GM18505 (cell line): ENCODE results near the gene TMEM259.

Experiments
- ATAC-seq: cut with Tn5 transposase; IDR thresholded peaks from one replicate; pipeline ENCODE4 v1.9.1; 2021; ENCODE audit not compliant: unreplicated experiment
- POLR2A ChIP-seq: IDR thresholded peaks from 4 replicates; pipeline ENCODE4 v1.6.1; 2011; ENCODE audit warnings: borderline replicate concordance; ENCODE audit not compliant: insufficient read depth, insufficient read length; ENCODE audit errors: extremely low read depth

Gene TMEM259

GRCh38 chr19:963486-963951 lies 57.4 kb downstream of the TMEM259 start:
- no peak for TF ChIP-seq POLR2A
- no peak for ATAC-seq

DNA sequence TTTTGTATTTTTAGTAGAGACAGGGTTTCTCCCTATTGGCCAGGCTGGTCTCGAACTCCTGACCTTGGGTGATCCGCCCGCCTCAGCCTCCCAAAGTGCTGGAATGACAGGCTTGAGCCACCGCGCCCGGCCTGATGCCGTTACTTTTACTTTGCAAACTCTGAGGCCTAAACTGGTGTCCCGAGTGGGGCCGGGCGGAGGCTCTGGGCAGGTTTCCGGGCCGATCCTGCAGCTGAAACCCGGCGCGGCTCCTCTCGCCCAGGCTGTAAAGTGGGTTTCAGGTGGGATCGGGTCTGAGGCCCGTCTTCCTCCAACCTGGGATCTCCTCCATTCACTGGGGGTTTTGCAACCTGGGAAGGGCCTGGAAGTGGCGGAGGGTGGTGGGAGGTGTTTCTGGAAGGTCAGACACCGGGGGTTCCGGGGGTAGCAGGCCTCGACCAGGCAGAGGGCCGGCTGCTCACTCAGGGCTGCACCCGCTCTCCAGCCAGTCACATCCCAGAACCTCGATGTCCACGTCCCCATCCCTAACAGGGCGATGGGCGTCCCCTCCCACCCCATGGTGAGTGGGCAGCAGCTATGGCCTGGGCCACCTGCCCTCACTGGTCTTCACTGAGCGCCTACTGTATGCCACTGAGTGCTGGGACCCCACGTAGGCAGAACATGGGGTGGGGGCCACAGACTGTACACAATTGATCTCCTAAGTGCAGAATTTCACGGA lies 58.1 kb downstream of the TMEM259 start:
- no peak for ATAC-seq
- TF ChIP-seq POLR2A, result no peak

DNA sequence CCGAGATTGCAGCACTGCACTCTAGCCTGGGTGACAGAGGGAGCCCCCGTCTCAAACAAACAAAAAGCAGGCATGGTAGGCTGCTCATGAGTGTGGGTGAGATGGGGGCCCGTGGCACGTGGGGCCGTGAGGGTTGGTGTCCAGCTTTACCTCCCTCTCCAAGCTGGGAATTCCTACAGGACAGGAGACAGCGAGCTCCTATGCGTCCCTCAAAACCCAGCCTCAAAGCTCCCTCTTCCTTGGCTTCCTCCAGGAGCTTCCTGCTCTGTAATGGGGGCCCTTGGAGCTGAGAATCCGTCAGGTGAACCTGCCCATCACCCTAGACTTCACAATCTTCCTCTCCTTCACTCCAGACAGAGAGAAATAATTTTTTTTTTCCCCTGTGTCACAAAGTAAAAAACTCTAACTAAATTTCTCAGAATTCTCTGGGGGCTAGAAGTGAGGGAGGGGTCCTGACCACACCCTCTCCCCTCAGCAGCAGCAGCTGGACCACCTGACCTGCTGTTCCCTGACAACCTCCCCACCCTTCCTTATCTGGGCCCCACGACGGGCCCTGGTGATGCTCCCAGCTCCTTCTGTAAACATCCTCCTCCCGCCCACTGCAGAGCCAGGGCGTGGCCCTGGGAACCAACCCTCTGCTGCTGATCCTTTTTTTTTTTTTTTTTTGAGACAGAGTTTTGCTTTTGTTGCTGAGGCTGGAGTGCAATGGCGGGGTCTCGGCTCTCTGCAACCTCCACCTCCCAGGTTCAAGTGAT lies 58.9 kb downstream of the TMEM259 start:
- no peak for ATAC-seq
- no peak for TF ChIP-seq POLR2A

DNA sequence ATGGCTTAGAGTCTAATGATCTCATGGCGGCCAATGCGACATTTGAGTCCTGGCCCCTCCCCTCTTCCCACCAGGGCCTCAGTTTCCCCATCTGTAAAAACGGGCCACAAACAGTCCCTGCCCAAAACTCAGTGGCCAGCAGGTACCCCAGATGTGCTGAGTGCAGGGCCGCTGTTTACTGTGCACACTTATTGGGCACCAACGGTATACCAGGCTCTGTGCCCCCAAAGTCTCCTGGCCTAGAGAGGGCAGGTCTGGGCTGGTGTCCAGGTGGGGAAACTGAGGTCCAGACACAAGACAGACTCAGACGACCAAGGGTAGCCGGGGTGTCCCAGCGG lies 60.4 kb downstream of the TMEM259 start:
- TF ChIP-seq POLR2A, result no peak
- no peak for ATAC-seq

GRCh38 chr19:960020-960419 lies 60.9 kb downstream of the TMEM259 start:
- no peak for TF ChIP-seq POLR2A
- ATAC-seq, result no peak
